Stimulated activated CD4-positive, alpha-beta T cell treated with anti-CD3 and anti-CD28 coated beads, TNF-alpha, amount 100 ng/mL, for 1 hour (primary cell): Measurements from ENCODE around the gene ATP4B.
"Not testable (repeated sequence)": the region's sequence is repeated elsewhere in the genome, so short reads cannot be mapped to it uniquely, and the experiment has no call there.

Source experiments
- DNase-seq, 3 donors: peaks; one replicate each; pipeline ENCODE4 v3.0.0-alpha.2; 2020; ENCODE audit warnings: low read depth in 3 of 3, low spot score in 1 of 3

Gene ATP4B

GRCh38 chr13:113625965-113626721 is 31.9 kb downstream of the ATP4B start:
- DNase-seq = no peak

- not testable (repeated sequence) for DNase-seq
Measured at GRCh38 chr13:113624640-113625304, 33.2 kb downstream of the ATP4B start.

- no peak for DNase-seq
Measured at GRCh38 chr13:113624235-113624587, 33.8 kb downstream of the ATP4B start.

- DNase-seq = no peak
Measured at GRCh38 chr13:113623491-113624234, 34.3 kb downstream of the ATP4B start.

- DNase-seq = no peak
Measured at GRCh38 chr13:113622791-113623490, 35.1 kb downstream of the ATP4B start.

- not testable (repeated sequence) for DNase-seq
Measured at GRCh38 chr13:113621986-113622550, 35.9 kb downstream of the ATP4B start.

GRCh38 chr13:113621498-113621897 is 36.5 kb downstream of the ATP4B start:
- DNase-seq = not testable (repeated sequence)

GRCh38 chr13:113621046-113621445 is 37.0 kb downstream of the ATP4B start:
- no peak for DNase-seq

GRCh38 chr13:113620036-113620796 is 37.8 kb downstream of the ATP4B start:
- DNase-seq = no peak

GRCh38 chr13:113618455-113618854 is 39.5 kb downstream of the ATP4B start:
- DNase-seq = no peak

GRCh38 chr13:113617961-113618360 is 40.0 kb downstream of the ATP4B start:
- no peak for DNase-seq

- DNase-seq = no peak
Measured at GRCh38 chr13:113616991-113617749, 40.8 kb downstream of the ATP4B start.

- no peak for DNase-seq
Measured at GRCh38 chr13:113616281-113616906, 41.6 kb downstream of the ATP4B start.

GRCh38 chr13:113613789-113614379 is 44.1 kb downstream of the ATP4B start:
- no peak for DNase-seq

GRCh38 chr13:113612607-113613006 is 45.4 kb downstream of the ATP4B start:
- no peak for DNase-seq

- no peak for DNase-seq
Measured at GRCh38 chr13:113611996-113612395, 46.0 kb downstream of the ATP4B start.

- no peak for DNase-seq
Measured at GRCh38 chr13:113610266-113610665, 47.7 kb downstream of the ATP4B start.

- DNase-seq = no peak
Measured at GRCh38 chr13:113609616-113610015, 48.4 kb downstream of the ATP4B start.
